Motor neuron (in vitro differentiated cells): ENCODE data around the gene STIL. TPM values are rescaled to one million over a fixed set of nuclear protein-coding genes. Genes with fewer than 3 reads are reported as not detected.

ENCODE experiments used
- ATAC-seq, 8 experiments: fragments of 200-7000 bp; cut with Tn5 transposase; replicated peaks in 6 of 8; 2 replicates each; pipeline ENCODE4 v1.8.0; 2021; ENCODE audit warnings: mild to moderate bottlenecking in 8 of 8, moderate library complexity in 8 of 8
- H3K27ac ChIP-seq, 2 donors: fragments of 250-450 bp; sonication (Bioruptor Pico); 2 replicates each; pipeline ENCODE4 v1.9.0; 2021; ENCODE audit warnings: antibody characterized with exemption in 2 of 2, mild to moderate bottlenecking in 2 of 2, moderate library complexity in 1 of 2
- H3K4me1 ChIP-seq, 2 donors: fragments of 250-450 bp; sonication (Bioruptor Pico); replicated peaks in 1 of 2; 2 replicates each; pipeline ENCODE4 v1.6.1; 2021; ENCODE audit warnings: antibody characterized with exemption in 2 of 2, mild to moderate bottlenecking in 2 of 2, moderate library complexity in 1 of 2
- H3K4me3 ChIP-seq, 5 donors: fragments of 250-450 bp; sonication (Bioruptor Pico); 2 replicates each; pipeline ENCODE4 v1.9.0; 2021; ENCODE audit warnings: antibody characterized with exemption in 5 of 5, mild to moderate bottlenecking in 5 of 5, moderate library complexity in 4 of 5
- WGBS, 10 experiments: fragments of 450-650 bp; shearing (Covaris generic); methylation state at CpG; one replicate each; pipeline ENCODE4 v1.0.0; 2022; 5-methylcytosine and 5-hydroxymethylcytosine counted together
- in situ Hi-C, 9 experiments: fragments of 400-800 bp; cut with MboI; loops; one replicate each; pipeline ENCODE4 v1.15.0; 2021; ENCODE audit warnings: low sequenced_read_pairs in 9 of 9, low pct_unique_long_range_greater_than_20kb in 2 of 9; ENCODE audit not compliant: unreplicated experiment in 9 of 9
- total RNA-seq, 8 experiments: library from RNA; unstranded; fragments of 300-600 nt; gene quantifications; 2 replicates each; pipeline versions ENCODE4 v1.2.3 to v1.2.4, GENCODE V29; 2022

Gene STIL
- total RNA-seq, 8 experiments from 2014 or later: 1.2 to 20.3 (median 3.7) TPM

GRCh38 chr1:47244339-47244862 lies 69.5 kb downstream of the STIL start:
- Histone ChIP-seq H3K4me1 (no peaks in the 10 kb centered on the region), H3K4me3 (no peak overlapping the region), H3K27ac (no peak overlapping the region)
- in situ Hi-C loops: no loop called here
- no peak for ATAC-seq
- WGBS, 10 experiments: 20 to 86% (median 75%) methylated on average over 1 to 3 of the region's 3 CpGs

- H3K27ac ChIP-seq: no peak overlapping the region
- no peaks in the 10 kb centered on the region for H3K4me1 ChIP-seq
- no peak for ATAC-seq
- H3K4me3 ChIP-seq: no peak overlapping the region
- WGBS, 10 experiments: 20 to 100% (median 65%) methylated on average over 1 to 5 of the region's 5 CpGs
- in situ Hi-C loops: no loop called here
Observed at GRCh38 chr1:47243910-47244309, 70.0 kb downstream of the STIL start.

GRCh38 chr1:47241114-47242113 lies 72.5 kb downstream of the STIL start:
- in situ Hi-C loops: no loop called here
- 69 to 100% (median 80%) methylated on average over 1 to 10 of the region's 11 CpGs; no CpG with 5 or more reads in 1 of the 10 experiments for WGBS, 10 experiments
- ATAC-seq: peak in 1 of 8 experiments; percentile 18
- Histone ChIP-seq H3K4me3 (no peak overlapping the region), H3K27ac (no peak overlapping the region), H3K4me1 (no peaks in the 10 kb centered on the region)

GRCh38 chr1:47238935-47239592 lies 74.9 kb downstream of the STIL start:
- ATAC-seq: no peak
- WGBS, 10 experiments: 42 to 100% (median 60%) methylated on average over 1 to 5 of the region's 5 CpGs
- H3K27ac ChIP-seq: no peak overlapping the region
- H3K4me1 ChIP-seq: no peaks in the 10 kb centered on the region
- no peak overlapping the region for H3K4me3 ChIP-seq
- in situ Hi-C loops: no loop called here

DNA sequence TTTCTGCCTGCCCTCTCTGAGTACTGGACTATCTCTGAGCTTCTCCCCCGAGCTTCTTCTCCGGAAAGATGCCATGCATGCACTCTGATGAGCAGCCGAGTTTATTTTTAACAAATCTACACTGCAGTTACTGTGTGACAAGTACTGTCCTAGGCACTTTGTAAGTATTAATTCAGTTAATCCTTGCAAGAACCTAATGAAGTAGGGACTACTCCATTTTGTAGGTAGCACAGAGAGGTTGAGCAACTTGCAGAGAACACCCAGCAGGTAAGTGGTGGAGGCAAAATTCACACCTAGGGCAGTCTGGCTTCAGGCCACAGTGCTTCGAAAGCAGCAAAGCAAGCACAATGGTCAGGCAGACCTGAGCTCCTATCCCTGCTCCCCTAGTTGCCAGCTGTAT lies 78.1 kb downstream of the STIL start:
- Histone ChIP-seq H3K27ac (no peak overlapping the region), H3K4me1 (peaks cover 8% of the 10 kb centered on the region in 2 donors), H3K4me3 (no peak overlapping the region)
- ATAC-seq: no peak
- WGBS, 10 experiments: 47 to 100% (median 80%) methylated on average over 1 to 4 of the region's 4 CpGs; no CpG with 5 or more reads in 1 of the 10 experiments
- in situ Hi-C loops: no loop called here

GRCh38 chr1:47235241-47235681 lies 78.7 kb downstream of the STIL start:
- H3K27ac ChIP-seq: no peak overlapping the region
- WGBS, 10 experiments: 29 to 80% (median 39%) methylated on average over 2 to 9 of the region's 21 CpGs; no CpG with 5 or more reads in 7 of the 10 experiments
- no peak overlapping the region for H3K4me3 ChIP-seq
- peaks cover 8% of the 10 kb centered on the region in 2 donors for H3K4me1 ChIP-seq
- in situ Hi-C loops: no loop called here
- ATAC-seq: no peak

DNA sequence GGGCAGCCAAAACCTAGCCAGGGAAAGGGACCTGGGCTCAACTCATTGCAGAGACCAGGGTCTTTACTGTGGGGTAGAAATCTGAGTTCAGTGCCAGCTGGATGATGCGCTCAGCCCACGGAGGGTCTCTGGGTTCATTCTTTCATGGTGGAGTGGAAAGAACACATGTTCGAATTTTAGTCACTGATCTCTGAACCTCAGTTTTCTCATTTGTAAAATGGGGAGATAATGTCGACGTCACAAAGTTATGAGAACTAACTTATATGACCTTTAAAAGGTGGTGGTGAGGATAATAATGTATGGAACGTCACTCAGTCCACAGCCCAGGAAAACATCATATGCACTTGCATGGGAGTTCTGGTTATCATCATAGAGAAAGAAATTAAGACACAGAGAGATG lies 80.8 kb downstream of the STIL start:
- H3K4me1 ChIP-seq: peaks cover 8% of the 10 kb centered on the region in 2 donors
- no peak overlapping the region for H3K27ac ChIP-seq
- H3K4me3 ChIP-seq: no peak overlapping the region
- in situ Hi-C loops: no loop called here
- ATAC-seq: no peak
- 23 to 100% (median 67%) methylated on average over 1 to 6 of the region's 6 CpGs; no CpG with 5 or more reads in 1 of the 10 experiments for WGBS, 10 experiments

DNA sequence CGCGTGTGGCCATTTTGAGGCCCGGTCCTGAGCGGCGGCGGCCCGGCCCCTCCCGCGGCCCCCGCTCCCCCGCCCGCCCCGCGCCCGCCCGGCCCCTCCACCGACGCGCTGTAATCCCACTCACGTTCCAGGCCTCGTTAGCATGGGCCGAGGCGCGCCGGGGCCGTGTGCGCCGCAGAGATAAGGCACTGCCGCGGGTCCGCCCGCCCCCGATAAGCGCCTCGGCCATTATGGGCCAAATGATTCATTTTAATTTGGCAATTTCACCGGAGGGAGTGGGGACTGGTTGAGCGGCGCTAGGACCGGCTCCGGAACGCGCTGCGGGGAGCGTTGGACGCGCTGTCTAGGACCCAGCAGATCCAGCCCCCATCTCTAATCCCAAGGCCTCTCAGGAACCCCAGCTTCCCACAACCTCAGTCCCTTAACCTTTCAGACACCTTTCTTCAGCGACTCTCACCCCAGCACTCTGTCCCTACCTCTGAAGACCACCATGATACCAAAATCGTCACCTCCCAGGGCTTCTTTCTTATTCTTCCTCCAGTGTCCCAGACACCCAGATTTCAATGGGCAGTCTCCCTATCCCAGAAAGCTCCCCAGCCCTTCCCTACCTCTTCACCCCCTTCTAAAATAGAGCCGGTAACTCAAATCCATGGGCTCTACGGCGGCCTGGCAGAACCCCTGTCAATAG lies 81.6 kb downstream of the STIL start, which contains the start of gene TAL1:
TAL1 (minus strand) TSS at position 39 of the 688 bp plus-strand sequence. CDS start 6,337 bp downstream, outside the sequence.
- Histone ChIP-seq H3K4me1 (peaks cover 8% of the 10 kb centered on the region in 2 donors), H3K4me3 (peak within 1 kb of the TSS; percentile 9 to 27 (median 22)), H3K27ac (no peak within 1 kb of the TSS)
- peak in 5 of 8 experiments; percentile 64 to 81 (median 76) for ATAC-seq
- in situ Hi-C loops: no loop called here
- WGBS, 10 experiments: 0 to 53% (median 15%) methylated on average over 1 to 17 of the region's 51 CpGs

DNA sequence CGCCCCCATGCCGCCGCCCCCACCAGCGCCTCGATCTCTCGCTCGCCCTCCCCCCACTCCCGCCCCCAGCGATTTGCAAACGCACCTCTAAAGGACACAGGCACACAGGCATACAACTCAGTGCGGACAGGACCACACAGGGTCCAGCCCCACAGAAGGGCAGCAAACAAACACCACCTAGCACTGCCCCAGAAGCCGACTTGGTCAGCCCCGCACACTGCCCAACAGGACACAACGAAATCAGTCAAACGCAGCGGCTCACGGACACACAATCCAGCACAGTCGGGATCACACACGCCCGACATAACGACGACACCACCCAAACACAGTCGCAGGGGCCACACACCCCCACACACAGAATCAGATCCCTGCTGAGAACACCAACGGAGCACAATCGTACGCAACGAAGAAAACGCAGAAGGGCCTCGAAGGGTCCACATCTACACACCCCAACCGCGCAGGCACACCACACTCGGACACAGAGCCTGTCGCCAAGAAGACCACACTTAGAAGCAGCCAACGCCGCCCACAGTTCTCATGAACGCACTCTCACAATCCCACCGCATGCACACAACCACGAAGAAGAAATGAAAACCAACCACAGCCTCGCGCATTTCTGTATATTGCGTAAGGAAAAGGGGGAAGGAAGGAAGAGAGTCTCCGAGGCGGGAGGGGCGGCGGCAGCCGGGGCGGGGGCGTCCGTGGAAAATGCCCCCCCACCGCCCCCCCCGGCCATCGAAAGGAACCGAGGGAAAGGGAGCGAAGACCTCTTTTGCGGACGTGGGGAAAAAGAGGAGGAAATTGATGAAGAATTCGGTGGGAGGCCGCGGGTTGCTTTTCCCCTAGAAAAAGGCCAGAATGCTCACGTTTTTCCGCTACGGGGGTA lies 82.4 kb downstream of the STIL start:
- peak overlapping the region; percentile 9 to 27 (median 22) for H3K4me3 ChIP-seq
- ATAC-seq: peak in 7 of 8 experiments; percentile 26 to 66 (median 54)
- no peak overlapping the region for H3K27ac ChIP-seq
- WGBS, 10 experiments: 0 to 3% (median 0%) methylated on average over 1 to 21 of the region's 62 CpGs; no CpG with 5 or more reads in 2 of the 10 experiments
- peaks cover 8% of the 10 kb centered on the region in 2 donors for H3K4me1 ChIP-seq
- in situ Hi-C loops: no loop called here

DNA sequence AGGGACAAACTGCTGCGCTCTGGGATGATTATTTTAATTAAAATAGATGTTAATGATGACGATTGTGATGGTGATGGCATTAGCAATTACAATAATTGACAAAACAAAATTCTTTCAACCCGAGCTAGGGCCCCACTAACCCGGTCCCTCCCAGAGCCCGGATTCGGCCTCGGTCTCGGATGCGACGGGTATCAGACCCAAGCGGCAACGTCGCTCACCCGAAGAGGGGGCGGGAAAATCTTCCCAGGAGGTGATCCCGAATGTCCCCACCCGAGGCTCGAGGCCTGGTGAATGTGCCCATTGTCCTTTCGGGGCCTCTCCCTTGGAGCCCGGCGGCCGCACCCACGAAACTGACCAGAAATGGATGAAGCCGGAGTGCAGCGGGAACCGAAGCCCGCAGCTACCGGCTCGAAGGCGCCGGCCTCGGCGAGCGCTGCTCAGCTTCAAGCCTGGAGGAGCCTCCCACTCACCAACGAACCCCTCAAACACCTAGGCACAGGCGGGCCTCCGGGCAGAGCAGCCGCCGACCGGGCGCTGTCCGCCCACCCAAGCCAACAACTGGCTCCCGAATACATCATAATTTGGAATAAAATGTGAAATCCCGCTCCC lies 83.2 kb downstream of the STIL start:
- H3K4me3 ChIP-seq: no peak overlapping the region

GRCh38 chr1:47229886-47230691 lies 83.9 kb downstream of the STIL start:
- Histone ChIP-seq H3K4me3 (no peak overlapping the region), H3K27ac (no peak overlapping the region), H3K4me1 (peaks cover 8 to 14% of the 10 kb centered on the region in 2 donors)
- in situ Hi-C loops: no loop called here
- 2 to 28% (median 6%) methylated on average over 6 to 20 of the region's 23 CpGs for WGBS, 10 experiments
- no peak for ATAC-seq

More for the DNA sequence above, 83.2 kb downstream of the STIL start:
- in situ Hi-C loops: no loop called here
- Histone ChIP-seq H3K27ac (no peak overlapping the region), H3K4me1 (peaks cover 8 to 12% of the 10 kb centered on the region in 2 donors)
- 0 to 20% (median 1%) methylated on average over 1 to 20 of the region's 44 CpGs; no CpG with 5 or more reads in 2 of the 10 experiments for WGBS, 10 experiments
- ATAC-seq: peak in 4 of 8 experiments; percentile 22 to 35 (median 24)
